HG02885 (cell line): ENCODE measurements around the gene ACVR1.

Source experiments
- ATAC-seq: cut with Tn5 transposase; IDR thresholded peaks from one replicate; pipeline ENCODE4 v1.9.1; 2021; ENCODE audit warnings: mild to moderate bottlenecking; ENCODE audit not compliant: unreplicated experiment, poor library complexity

The ACVR1 gene

DNA sequence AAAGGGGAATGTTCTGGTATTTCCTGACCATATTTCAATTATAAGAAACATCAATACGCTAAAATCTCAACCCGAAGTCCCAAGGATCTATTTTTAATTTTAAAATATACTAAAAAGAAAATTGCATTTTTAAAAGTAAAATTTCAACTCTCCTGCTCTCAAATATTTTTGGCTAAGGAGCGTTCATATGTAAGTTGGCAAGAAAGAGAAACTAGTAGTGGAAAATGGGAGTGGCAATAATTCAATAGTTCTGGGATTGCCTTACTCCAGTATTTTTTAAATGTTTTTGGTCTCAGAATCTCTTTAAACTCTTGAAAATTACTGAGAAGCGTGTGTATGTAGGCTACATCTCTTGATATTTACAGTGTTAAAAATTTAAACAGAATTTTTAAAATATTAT, 72.7 kb downstream of the ACVR1 start:
- ATAC-seq, result no peak

DNA sequence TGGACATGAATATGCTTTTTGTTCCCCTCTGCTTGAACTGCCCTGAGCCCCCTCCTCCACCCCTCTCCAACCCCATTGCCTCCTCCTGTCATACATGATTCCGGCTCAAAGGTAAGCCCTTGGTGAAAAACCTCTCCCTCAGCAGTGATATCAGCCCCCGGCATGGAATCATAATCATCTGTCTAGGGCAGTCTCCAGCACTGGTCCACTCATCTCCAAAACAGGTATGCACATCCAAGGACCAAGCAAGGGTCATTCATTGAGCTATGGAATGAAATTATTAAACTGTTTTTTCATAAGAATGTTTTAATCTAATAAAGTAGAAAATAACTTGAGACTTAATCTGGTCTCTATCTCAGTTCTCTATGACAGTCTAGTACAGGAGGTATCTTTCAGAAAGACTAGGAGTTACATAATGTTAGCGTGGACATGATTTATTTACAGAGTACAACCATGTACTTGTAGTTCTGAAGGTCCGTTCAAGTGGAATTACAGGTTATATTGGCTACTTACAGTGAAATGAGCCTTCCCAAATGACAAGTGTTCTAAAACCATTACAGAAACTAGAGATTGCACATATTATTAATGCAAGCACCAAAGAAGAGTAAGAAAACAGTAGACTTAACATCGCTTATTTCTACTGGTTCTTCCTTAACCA, 75.2 kb downstream of the ACVR1 start:
- ATAC-seq, result no peak

DNA sequence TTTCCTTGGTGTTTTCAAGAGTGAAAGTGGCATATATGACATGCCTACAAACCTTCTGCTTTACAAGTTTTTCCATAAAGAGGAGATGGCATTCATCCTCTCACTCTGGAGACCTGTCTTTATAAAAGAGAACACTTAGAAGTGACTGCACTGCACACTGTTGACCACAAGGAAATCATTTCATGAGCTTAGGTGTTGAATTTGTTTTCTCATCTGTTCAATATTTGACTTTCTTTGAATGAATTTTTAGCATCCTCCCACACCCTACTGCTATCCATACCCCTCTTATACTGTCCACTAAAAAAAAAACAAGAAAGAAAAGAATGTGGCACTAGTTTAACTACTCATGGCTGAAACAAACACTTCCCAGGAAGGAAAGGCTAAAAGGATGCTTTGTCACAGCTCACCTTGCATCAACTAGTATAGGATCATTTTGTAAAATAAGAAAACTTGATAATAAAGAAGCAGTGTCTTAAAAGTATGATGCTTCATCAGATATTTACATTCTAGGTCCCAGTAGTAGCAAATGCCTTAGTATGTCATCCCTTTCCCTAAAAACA, 83.0 kb downstream of the ACVR1 start:
- ATAC-seq, result no peak

DNA sequence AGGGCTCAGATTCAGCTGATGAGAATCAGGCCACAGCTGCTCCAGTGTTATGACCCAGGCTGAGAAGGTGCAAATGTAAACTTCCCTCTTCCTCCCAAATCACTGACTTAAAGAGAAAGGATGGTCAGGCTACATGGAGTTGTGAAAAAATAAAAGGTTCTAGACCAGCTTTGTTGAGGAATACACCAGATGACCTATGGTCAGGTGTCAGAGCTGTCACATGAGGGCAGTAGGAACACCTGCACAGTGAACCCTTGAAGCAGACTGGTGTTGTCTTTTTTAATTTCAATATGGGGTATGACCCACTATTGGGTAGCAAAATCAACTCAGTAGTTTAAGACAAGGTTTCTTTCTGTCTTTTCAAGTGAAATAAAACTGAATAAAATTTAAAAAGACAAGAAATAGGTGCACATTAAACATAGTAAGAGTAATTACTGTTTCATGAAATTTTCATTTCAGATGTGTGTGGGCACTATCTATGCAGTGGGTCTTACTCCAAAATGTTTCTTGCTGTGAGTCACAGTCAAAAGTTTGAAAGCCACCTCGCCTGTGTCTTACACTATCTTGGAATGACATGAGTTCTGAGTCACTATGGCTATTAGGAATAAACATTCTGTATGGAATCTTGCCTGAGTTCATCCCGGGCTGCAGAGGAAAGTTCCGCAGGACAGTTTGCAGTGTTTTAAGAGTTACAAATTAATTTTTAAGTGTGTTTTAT, 83.6 kb downstream of the ACVR1 start:
- ATAC-seq, result no peak

DNA sequence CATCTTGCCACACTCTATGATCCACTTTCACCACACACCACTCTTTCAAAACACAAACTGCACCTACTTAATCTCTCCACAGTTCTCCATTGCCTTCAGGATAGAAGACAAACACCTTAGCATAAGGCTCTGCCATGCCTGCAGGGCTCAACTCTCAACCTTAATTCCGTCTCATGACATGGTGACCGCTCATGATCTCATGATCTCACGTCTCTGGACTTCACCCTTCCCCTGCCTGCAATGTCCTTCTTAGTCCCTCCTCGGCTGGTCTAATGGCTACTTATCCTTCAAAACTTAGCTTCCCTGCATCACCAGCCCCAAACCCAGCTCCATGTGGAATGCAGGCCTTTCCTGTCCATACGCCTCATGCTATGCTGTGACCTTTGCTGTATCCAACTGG, 85.3 kb downstream of the ACVR1 start:
- ATAC-seq, result no peak

DNA sequence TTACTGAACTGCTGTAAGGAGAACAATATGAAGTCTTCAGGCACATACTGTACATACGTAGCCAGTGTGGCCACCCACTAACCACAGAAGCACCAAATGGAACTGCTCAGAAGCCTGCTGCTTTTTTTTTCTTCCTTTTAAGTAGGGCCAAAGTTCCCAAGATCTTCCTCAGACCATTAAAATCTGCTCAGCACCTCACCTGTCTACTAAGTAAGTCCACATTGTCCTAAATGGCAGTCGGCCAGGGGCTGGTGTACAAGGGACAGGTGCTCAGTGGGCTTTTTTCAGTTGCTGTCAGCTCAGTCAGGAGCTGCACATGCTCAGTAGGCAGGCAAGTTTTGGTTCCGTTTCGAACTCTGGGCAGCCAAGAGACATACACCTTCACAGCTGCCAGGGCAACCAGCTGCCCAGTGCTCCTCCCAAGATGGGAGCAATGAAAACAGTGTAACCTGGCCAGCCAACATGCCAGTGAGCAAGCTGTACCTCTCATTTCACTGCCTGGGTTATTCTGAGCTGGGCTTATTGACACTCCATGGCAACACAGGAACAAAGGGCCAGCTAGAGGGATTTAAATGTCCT, 86.1 kb downstream of the ACVR1 start:
- ATAC-seq, result no peak

DNA sequence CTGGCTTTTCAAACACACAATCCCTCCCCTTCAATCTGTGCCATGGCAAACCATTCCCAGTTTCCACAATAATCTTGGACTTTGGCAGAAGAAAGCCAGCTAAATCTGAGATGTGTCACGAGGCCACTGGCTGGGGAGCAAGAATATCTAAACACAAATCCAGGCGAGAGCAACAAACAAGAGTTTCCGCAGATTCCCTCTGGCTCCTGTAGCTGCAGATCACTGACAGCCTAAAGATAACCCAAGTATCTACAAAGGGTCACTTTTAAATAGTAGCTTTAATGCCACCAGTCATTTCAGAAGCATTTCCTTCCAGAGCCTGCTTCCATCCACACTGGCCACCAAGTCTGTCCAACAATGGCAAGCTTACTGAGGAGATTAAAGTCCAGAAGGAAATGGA, 86.9 kb downstream of the ACVR1 start:
- no peak for ATAC-seq

DNA sequence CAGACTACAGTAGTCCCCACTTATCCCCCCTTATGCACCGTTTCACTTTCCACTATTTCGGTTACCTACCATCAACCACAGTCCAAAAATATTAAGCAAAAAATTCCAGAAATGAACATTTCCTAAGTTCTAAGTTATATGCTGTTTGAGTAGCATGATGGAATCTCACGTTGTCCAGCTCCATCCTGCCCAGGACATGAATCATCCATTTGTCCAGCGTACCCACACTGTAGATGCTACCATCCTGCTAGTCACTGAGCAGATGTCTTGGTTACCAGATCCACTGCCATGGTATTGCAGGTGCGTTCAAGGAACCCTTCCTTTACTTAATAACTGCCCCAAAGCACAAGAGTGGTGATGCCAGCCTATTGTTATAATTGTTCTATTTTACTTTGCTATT, 87.9 kb downstream of the ACVR1 start:
- no peak for ATAC-seq

DNA sequence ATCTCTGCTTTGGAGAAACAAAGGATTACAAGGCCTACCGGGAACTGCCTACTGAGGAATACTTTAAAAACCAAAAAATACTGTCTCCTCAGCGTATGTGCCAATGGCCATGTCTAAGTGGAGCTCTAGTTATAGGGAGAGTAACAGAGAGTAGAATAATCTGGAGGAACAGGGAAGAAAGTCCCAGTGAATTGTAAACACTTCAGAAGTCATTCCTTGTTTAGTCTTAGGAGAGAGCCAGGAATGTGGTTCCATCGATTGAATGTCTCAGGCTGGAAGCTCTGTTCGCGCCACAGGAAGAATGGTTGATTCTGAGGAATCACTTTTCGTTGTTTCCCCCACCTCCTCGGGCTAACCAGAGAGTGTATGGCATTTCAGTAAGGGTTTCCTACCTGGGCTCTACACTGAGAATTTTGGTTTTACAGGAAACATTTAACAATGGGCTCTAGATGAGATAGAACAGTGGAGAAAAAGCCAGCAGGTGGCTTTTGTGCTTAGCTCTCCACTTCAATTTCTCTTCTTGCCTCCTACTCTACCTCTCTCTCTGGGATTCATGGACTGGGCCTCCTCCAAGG, 88.7 kb downstream of the ACVR1 start:
- no peak for ATAC-seq

DNA sequence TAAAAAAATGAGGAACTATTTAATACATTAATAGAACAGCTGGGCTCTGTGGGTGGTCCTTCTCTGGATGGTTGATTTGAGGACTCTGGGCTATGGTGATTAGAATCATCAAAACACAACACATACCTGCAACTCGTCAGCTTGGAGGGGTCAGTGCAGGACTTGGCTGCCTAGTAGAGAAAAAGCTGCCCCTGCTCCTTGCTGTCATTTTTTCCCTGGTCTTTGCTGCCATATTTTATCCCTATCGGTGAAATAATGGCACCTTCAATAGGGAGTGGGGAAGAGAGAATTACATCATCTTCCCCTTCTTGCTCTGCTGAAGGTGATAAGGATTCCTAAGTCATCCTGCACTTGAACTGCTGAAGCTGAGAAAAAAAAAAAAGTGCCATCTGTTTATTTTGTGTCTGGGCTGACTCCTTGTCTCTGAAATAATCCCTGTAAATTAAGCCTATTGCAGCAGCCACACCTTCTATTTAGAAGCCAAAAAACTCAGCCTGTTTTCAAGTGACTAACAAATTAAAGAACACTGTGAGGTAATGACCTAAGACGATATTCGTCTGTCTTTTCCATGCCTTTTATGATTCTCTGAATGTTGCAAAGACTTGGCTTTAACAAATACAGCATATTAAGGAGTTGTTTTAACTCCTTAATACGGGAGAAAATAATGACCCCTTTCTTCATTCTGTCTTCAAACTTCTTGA, 89.3 kb downstream of the ACVR1 start:
- ATAC-seq, result no peak

DNA sequence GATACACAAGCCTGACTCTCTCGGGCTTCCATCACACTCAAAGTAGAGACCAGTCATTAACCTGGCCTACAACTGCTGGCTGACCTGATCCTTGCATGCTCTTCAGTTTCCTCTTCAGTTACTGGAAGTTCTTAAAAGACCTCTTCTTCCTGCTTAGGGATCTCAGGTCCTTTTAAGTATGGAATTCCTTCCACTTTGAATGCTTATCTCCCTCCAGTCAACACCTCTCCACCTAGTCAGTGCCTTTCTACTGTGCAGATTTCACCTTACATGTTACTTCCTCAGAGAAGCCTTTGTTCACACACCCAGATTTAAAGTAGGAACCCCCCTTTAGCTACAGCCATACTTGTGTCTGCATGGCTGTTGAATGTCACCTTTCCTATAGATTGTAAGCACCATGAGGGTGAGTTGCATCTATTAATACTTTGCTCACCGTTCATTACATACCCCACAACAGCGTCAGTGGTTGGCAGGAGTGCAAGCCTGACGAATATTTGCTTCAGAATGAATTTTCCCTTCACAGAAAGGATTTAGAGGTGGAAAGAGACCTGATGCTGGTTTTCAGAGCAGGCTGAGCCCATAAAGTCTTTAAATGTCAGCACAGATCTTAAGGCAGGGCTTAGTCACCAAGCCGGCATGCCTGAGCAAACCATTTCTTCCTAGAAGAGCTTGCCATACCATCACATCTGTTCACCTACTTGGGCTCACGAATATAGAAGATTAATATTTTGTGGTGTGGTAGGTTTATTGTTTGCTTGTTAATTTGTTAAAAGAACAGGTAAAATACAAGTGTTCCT, 90.1 kb downstream of the ACVR1 start:
- no peak for ATAC-seq

DNA sequence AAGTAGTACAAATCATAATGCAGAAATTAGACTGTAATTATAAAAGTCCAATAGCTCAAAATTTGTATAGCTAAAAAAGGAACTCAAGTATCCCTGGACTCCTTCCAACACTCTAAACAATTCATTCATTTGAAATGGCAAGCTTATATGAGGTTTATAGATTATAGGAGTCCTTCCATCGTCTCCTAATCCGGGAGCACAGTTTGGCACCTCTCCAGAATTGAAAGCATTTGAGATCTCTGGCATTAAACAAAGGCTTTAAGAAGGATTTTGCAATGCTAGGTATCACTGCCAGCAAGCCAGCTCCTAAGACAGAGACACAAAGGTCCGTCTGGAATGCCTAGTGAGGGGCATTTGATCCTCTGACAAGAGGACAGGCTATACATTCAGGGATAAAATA, 90.9 kb downstream of the ACVR1 start:
- ATAC-seq, result no peak

DNA sequence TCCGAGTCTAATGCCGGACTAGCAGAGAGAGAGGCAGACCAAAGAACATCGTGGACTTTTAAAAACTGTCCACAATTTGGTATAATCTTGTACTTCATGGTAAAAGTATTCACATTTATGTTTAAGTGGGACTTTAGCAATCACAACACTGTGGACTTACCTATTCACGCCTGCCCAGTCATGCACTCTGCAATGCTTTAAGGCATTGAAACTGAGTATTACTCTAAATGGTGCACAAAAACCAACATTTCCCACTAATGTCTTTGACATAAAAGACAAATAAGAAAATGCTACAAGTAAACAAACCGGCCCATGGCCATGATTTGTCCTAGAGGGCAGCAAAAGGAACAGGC, 91.3 kb downstream of the ACVR1 start:
- no peak for ATAC-seq

DNA sequence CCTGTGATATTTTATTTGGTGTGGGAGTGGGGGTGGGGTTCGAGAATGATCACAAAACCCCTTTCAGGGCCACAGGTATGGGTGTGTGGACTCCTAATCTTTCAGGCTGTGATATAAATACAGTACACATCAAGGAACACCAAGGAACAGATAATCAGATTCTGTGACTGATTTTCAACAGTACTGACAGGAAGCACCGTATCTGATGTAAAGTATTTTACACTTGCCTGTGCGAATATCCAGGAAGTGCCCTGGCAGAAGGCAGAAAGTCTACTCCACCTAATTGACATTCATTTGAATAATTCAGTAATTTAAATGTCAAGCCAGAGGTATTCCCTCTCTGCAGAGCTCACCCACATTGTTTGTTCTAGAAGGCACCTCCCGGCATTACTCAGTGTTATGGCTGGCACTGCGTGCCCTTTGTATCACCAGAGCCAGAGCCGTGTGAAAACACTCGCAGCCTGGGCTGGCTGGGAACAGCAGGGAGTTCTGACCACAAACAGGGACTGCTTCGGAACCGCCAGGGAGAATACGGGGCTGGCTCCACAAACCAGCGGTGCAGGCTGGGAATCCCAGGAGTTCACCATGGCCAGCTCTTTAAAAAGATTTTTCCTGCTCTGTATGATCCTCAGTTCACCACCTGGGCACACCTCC, 91.8 kb downstream of the ACVR1 start:
- ATAC-seq, result no peak

DNA sequence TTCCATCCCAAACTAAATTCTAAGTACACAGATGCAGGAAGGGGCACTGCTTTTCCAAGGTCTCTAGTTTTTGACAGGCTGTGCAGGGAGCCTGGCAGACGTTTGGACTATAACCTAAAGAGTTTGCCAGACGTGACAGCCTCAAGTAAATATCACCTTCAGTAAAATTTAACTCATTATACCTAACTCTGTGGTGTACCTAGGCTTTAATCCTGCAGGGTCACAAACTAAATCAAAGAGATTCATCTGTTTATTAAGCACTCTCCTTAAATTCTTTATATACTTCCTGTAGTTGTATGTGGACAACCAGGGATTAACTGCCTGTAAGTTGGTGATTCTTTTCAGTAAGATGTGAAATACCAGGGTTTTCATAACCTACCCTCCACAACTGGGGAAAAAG, 92.9 kb downstream of the ACVR1 start:
- no peak for ATAC-seq

DNA sequence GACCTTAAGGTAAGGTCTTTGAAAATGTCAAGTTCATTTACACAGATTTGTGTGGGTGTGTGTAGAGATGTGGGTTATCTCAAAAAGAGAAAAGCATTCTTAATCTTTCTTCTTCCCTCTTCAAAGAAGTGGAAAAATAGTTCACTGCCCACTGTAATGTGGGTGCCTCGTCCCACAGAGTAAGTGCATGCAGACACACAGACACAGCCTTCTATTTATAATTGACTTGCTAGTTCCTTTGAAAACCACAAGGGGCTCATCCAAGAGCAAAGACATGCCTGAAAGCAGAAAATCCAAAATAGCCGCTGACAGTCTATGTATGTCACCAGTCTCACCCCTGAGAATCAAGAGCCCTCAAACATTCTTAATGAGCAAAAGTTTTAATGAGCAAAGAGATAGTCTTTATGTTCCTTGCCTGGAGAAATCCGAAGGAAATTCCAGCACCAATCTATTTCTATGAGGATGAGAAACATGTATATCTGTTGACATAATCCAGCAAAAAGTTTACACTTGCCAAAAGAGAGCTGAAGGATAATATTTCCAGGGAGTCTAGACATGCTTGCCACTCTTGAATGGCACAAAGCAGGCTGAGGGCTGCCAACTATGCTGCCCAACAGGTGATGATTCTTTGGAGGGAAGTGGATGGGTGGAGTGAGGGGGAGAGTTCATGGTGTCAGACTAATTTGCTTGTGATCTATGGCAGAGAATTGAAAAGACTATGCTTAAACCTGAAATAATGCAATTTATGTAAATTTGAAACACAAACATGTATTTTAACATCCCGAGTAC, 93.9 kb downstream of the ACVR1 start:
- no peak for ATAC-seq

DNA sequence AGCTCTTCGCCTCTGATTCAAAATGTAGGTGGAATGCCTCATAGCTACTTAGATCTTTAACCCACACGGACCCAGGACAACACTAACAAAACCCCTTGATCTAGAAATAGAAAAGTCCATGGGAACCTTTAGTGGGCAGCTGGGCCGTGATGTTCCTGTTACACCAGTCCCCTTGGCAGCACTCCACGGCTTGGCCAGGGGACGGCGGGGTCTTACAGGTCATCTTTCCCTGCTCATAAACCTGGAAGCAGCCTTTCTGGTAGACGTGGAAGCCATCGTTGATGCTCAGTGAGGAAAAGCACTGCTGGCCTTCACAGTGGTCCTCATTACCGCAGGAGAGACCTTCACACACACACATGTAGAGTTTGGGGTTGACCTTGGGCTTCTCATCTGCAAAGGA, 95.9 kb downstream of the ACVR1 start:
- ATAC-seq, result no peak

DNA sequence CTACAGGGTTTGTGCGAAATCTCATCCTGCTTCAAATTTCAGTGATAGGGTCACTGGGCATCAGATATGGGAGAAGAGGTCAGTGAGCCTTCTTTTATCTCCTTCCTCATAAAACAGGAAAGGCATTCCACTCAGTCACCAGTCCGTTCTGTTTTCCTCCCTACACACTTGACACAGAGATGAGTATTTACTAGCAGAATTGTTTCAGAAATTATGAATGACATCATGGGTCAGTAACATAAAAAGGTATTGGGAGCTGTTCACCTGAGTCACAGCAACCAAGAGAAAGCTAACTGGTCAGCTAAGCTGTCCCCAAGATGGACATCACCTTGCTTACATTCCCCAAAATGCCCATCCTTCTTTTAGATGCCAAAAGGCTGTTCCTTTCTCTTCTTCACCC, 96.3 kb downstream of the ACVR1 start:
- ATAC-seq, result no peak

DNA sequence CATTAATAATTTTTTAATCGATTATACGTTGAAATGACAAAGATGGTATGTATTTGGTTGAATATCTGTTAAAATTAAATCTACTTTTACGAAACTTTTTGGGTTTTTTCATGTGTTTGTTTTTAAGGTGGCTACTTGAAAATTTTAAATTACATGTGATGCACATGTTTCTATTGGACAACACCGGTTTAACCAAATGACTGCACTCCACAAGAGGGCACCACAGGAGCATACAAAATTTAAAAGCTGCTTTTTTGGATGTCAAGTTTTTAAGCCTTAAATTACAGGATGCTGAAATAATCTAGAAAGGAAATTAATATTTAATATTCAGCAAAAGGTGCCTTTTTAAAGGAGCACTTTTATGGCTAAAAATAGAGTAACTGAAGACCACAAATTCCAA, 98.7 kb downstream of the ACVR1 start:
- peak; percentile 45 for ATAC-seq
